ENCODE measurements around the gene MAN2C1. TPM values are rescaled to one million over a fixed set of nuclear protein-coding genes. Genes with fewer than 3 reads are reported as not detected.
"Not testable (repeated sequence)": the region's sequence is repeated elsewhere in the genome, so short reads cannot be mapped to it uniquely, and the experiment has no call there.

Gene MAN2C1
- total RNA-seq, 4 donors from 2014 or later, result 84.9 to 199 (median 136) TPM

- WGBS, 2 donors, result 1 to 2% methylated on average over 13 to 35 of the region's 45 CpGs
- no peak for TF ChIP-seq CTCF (IDR thresholded peaks at IDR 0.05)
- TF ChIP-seq POLR2A (IDR thresholded peaks at IDR 0.05), result no peak
- no peak for DNase-seq (ENCODE audit: low spot score in 2 of 2)
- intact Hi-C loops (cut with DNase I; ENCODE audit: low total_unique reads), result loop anchor here (10.0 kb wide), 1 partner anchor 803 kb away; the partner anchor contains the start of gene ARID3B
- peak overlapping the region; percentile 85 for H3K4me3 ChIP-seq (ENCODE audit: low read depth, poor library complexity, severe bottlenecking)
Measured at GRCh38 chr15:75348034-75348561, 20.3 kb downstream of the MAN2C1 start.

- WGBS, 2 donors, result 0 to 1% methylated on average over 49 to 57 of the region's 65 CpGs
- intact Hi-C loops (cut with DNase I; ENCODE audit: low total_unique reads), result loop anchor here (10.0 kb wide), 1 partner anchor 803 kb away; the partner anchor contains the start of gene ARID3B
- TF ChIP-seq CTCF (IDR thresholded peaks at IDR 0.05) (no peak), POLR2A (IDR thresholded peaks at IDR 0.05) (no peak)
- peak overlapping the region; percentile 85 for H3K4me3 ChIP-seq (ENCODE audit: low read depth, poor library complexity, severe bottlenecking)
- peak; percentile 57 to 94 for DNase-seq (ENCODE audit: low spot score in 2 of 2)
Measured at GRCh38 chr15:75347222-75348033, 21.0 kb downstream of the MAN2C1 start.

DNA sequence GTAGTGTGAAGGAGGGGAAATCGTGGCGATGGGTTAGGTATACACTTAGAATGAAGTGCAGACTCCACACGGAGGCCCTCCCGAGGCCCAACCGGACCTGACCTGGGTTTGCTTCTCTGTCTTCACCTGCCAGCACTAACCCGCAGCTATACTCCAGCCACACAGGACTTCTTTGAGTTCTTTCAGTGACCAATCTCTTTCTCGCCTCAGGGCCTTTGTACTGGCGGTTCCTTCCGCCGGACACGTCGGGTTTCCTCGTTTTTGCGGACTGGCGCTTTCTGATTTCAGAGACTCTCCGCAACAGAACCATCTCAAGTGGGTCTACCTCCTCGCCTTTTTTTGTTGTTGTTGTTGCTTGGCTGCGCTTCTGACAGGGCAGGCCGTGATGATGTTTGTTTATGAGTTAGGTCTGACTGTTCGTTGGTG lies 21.6 kb downstream of the MAN2C1 start, which contains the start of gene NEIL1:
NEIL1 (plus strand) TSS at position 244 of the 426 bp plus-strand sequence. CDS start 1,867 bp downstream, outside the sequence.
- TF ChIP-seq POLR2A (IDR thresholded peaks at IDR 0.05) (no peak), CTCF (IDR thresholded peaks at IDR 0.05) (no peak)
- no peak for DNase-seq (ENCODE audit: low spot score in 2 of 2)
- WGBS, 2 donors, result 19 to 23% methylated on average over 20 of the region's 20 CpGs
- H3K4me3 ChIP-seq (ENCODE audit: low read depth, poor library complexity, severe bottlenecking), result peak within 1 kb of the TSS; percentile 85
- intact Hi-C loops (cut with DNase I; ENCODE audit: low total_unique reads), result loop anchor here (10.0 kb wide), 1 partner anchor 802 kb away; the partner anchor contains the start of gene ARID3B

- intact Hi-C loops (cut with DNase I; ENCODE audit: low total_unique reads), result loop anchor here (10.0 kb wide), 1 partner anchor 799 kb away; the partner anchor contains the start of gene ARID3B
- DNase-seq (ENCODE audit: low spot score in 2 of 2); H3K4me3 ChIP-seq (ENCODE audit: low read depth, poor library complexity, severe bottlenecking): not testable (repeated sequence)
- WGBS, 2 donors, result 42 to 46% methylated on average over 8 of the region's 8 CpGs
Measured at GRCh38 chr15:75343953-75344352, 24.5 kb downstream of the MAN2C1 start.

GRCh38 chr15:75342221-75342620 lies 26.2 kb downstream of the MAN2C1 start:
- no peak for DNase-seq (ENCODE audit: low spot score in 2 of 2)
- WGBS, 2 donors, result 79 to 86% methylated on average over 6 of the region's 6 CpGs
- TF ChIP-seq POLR2A (IDR thresholded peaks at IDR 0.05) (no peak), CTCF (IDR thresholded peaks at IDR 0.05) (no peak)
- intact Hi-C loops (cut with DNase I; ENCODE audit: low total_unique reads), result loop anchor here (10.0 kb wide), 1 partner anchor 797 kb away; the partner anchor contains the start of gene ARID3B
- no peak overlapping the region for H3K4me3 ChIP-seq (ENCODE audit: low read depth, poor library complexity, severe bottlenecking)
